H1 (cell line): Measurements from ENCODE around the gene RNF2. TPM values are rescaled to one million over a fixed set of nuclear protein-coding genes. Genes with fewer than 3 reads are reported as not detected.

ENCODE experiments used
- CTCF ChIA-PET: fragments of 300-600 bp; sonication (Branson Sonifier 250); formaldehyde crosslinking; loops from one replicate; lab custom pipeline; 2021; ENCODE audit not compliant: partially characterized antibody; lab: Charles Lee
- POLR2A ChIA-PET: fragments of 300-600 bp; sonication (Branson Sonifier 250); formaldehyde crosslinking; loops from one replicate; lab custom pipeline; 2021; ENCODE audit warnings: inconsistent platforms; ENCODE audit not compliant: partially characterized antibody; lab: Charles Lee
- DNase-seq, 2 experiments: peaks; one replicate each; pipeline versions ENCODE4 v3.0.0 to v3.0.0-alpha.2; 2010 to 2022; ENCODE audit warnings: low spot score in 2 of 2, low read depth in 1 of 2, mixed read lengths in 1 of 2
- FAIRE-seq: peaks from 2 replicates; lab custom pipeline; 2011; peaks lifted over from hg19 to GRCh38; lab: Jason Lieb, UNC
- H2AFZ ChIP-seq: 2 replicates; pipeline ENCODE4 v1.8.1; 2012; ENCODE audit warnings: low read length, inconsistent platforms
- H2AK5ac ChIP-seq: 2 replicates; pipeline ENCODE4 v1.6.1; 2013; ENCODE audit warnings: low read depth, low read length
- H2BK120ac ChIP-seq: replicated peaks from 2 replicates; pipeline ENCODE3; 2013; ENCODE audit warnings: low read depth, low read length, inconsistent platforms
- H2BK12ac ChIP-seq: 2 replicates; pipeline ENCODE4 v1.6.1; 2013; ENCODE audit warnings: low read depth, low read length
- H2BK15ac ChIP-seq: 2 replicates; pipeline ENCODE4 v1.6.1; 2013; ENCODE audit warnings: low read length
- H2BK20ac ChIP-seq: 2 replicates; pipeline ENCODE4 v1.6.1; 2013; ENCODE audit warnings: low read length
- H2BK5ac ChIP-seq: 2 replicates; pipeline ENCODE4 v1.6.1; 2013; ENCODE audit warnings: low read depth, low read length
- H3K14ac ChIP-seq: 2 replicates; pipeline ENCODE4 v1.6.1; 2013; ENCODE audit warnings: inconsistent platforms; ENCODE audit not compliant: insufficient read length
- H3K18ac ChIP-seq: 2 replicates; pipeline ENCODE4 v1.6.1; 2013; ENCODE audit warnings: low read length; ENCODE audit errors: extremely low read depth
- H3K23ac ChIP-seq: 2 replicates; pipeline ENCODE4 v1.6.1; 2013; ENCODE audit warnings: inconsistent platforms; ENCODE audit not compliant: insufficient read length
- H3K23me2 ChIP-seq: 2 replicates; pipeline ENCODE4 v1.6.1; 2013; ENCODE audit warnings: low read depth, low read length
- H3K27ac ChIP-seq: 2 replicates; pipeline ENCODE4 v1.6.1; 2011; ENCODE audit warnings: low read depth, low read length, inconsistent platforms
- H3K27me3 ChIP-seq, 4 experiments: replicated peaks in 1 of 4; 1 replicate in 1 of 4; 2 replicates in 3 of 4; pipeline versions ENCODE4 v1.6.1 to v1.8.1; 2011 to 2013; ENCODE audit warnings: low read length in 3 of 4, mild to moderate bottlenecking in 3 of 4, inconsistent platforms in 2 of 4, mixed read lengths in 2 of 4, moderate library complexity in 1 of 4; ENCODE audit not compliant: control insufficient read depth in 3 of 4, insufficient read depth in 3 of 4; ENCODE audit errors: extremely low read depth in 1 of 4
- H3K36me3 ChIP-seq, 4 experiments: 2 replicates each; pipeline versions ENCODE4 v1.6.1 to v1.8.1; 2011 to 2013; ENCODE audit warnings: mild to moderate bottlenecking in 4 of 4, low read length in 3 of 4, moderate library complexity in 2 of 4, control low read depth in 1 of 4, inconsistent platforms in 1 of 4; ENCODE audit not compliant: insufficient read depth in 4 of 4, control insufficient read depth in 2 of 4
- H3K4ac ChIP-seq: replicated peaks from 2 replicates; pipeline ENCODE3; 2013; ENCODE audit warnings: low read length, low read depth, mixed read lengths, inconsistent platforms; ENCODE audit not compliant: insufficient read length
- H3K4me1 ChIP-seq, 4 experiments: replicated peaks in 1 of 4; 1 replicate in 1 of 4; 2 replicates in 3 of 4; pipeline versions ENCODE4 v1.6.1 to v1.8.1; 2011 to 2013; ENCODE audit warnings: low read length in 3 of 4, inconsistent platforms in 2 of 4, mixed read lengths in 1 of 4; ENCODE audit not compliant: insufficient read depth in 4 of 4, control insufficient read depth in 3 of 4
- H3K4me2 ChIP-seq, 2 experiments: 2 replicates each; pipeline versions ENCODE4 v1.6.1 to v1.8.1; 2011 to 2013; ENCODE audit warnings: low read depth in 2 of 2, low read length in 2 of 2, control low read depth in 1 of 2, inconsistent platforms in 1 of 2, mild to moderate bottlenecking in 1 of 2; ENCODE audit not compliant: insufficient read depth in 1 of 2
- H3K4me3 ChIP-seq, 4 experiments: fragments of 200-600, 300-600 bp in 1 of 4; sonication (generic), shearing (Covaris generic), sonication (Bioruptor Twin) in 1 of 4; 2 replicates each; pipeline versions ENCODE4 v1.5.1 to v1.8.1; 2011 to 2016; ENCODE audit warnings: low read length in 4 of 4, low read depth in 3 of 4, control low read depth in 2 of 4, inconsistent platforms in 2 of 4, mild to moderate bottlenecking in 2 of 4, mixed read lengths in 1 of 4, moderate library complexity in 1 of 4; ENCODE audit not compliant: insufficient read depth in 2 of 4; ENCODE audit errors: extremely low read depth in 1 of 4
- H3K56ac ChIP-seq: replicated peaks from 2 replicates; pipeline ENCODE3; 2013; ENCODE audit warnings: low read depth, mild to moderate bottlenecking, mixed read lengths, low read length, inconsistent platforms; ENCODE audit not compliant: insufficient read length
- H3K79me1 ChIP-seq: 2 replicates; pipeline ENCODE4 v1.6.1; 2013; ENCODE audit warnings: low read depth, low read length, control low read depth
- H3K79me2 ChIP-seq, 2 experiments: 2 replicates each; pipeline versions ENCODE4 v1.6.1 to v1.8.1; 2012 to 2013; ENCODE audit warnings: low read length in 2 of 2, mild to moderate bottlenecking in 2 of 2, inconsistent platforms in 1 of 2; ENCODE audit not compliant: insufficient read depth in 2 of 2, control insufficient read depth in 1 of 2
- H3K9ac ChIP-seq, 4 experiments: replicated peaks in 1 of 4; 1 replicate in 1 of 4; 2 replicates in 3 of 4; pipeline versions ENCODE4 v1.6.1 to v1.8.1; 2011 to 2013; ENCODE audit warnings: low read depth in 3 of 4, low read length in 3 of 4, control low read depth in 2 of 4, mild to moderate bottlenecking in 2 of 4, moderate library complexity in 2 of 4, inconsistent platforms in 1 of 4; ENCODE audit errors: extremely low read depth in 1 of 4
- H3K9me3 ChIP-seq, 2 experiments: 2 replicates each; pipeline versions ENCODE4 v1.6.1 to v1.8.1; 2012 to 2013; ENCODE audit warnings: mild to moderate bottlenecking in 2 of 2, moderate library complexity in 2 of 2, control low read depth in 1 of 2, inconsistent platforms in 1 of 2, low read depth in 1 of 2, low read length in 1 of 2, mixed read lengths in 1 of 2; ENCODE audit not compliant: insufficient read depth in 2 of 2
- H4K20me1 ChIP-seq, 2 experiments: replicated peaks in 1 of 2; 2 replicates each; pipeline versions ENCODE3 to v1.8.1; 2011 to 2013; ENCODE audit warnings: inconsistent platforms in 2 of 2, low read length in 2 of 2, mild to moderate bottlenecking in 1 of 2; ENCODE audit not compliant: insufficient read depth in 2 of 2, control insufficient read depth in 1 of 2
- H4K5ac ChIP-seq: 2 replicates; pipeline ENCODE4 v1.6.1; 2013; ENCODE audit warnings: low read length, low read depth, mixed read lengths, inconsistent platforms; ENCODE audit not compliant: insufficient read length
- H4K8ac ChIP-seq: 2 replicates; pipeline ENCODE4 v1.8.0; 2013; ENCODE audit warnings: mild to moderate bottlenecking, moderate library complexity, low read length, inconsistent platforms; ENCODE audit not compliant: insufficient read depth; ENCODE audit errors: extremely low read depth
- H4K91ac ChIP-seq: replicated peaks from 2 replicates; pipeline ENCODE3; 2013; ENCODE audit warnings: low read length, mixed read lengths, inconsistent platforms; ENCODE audit not compliant: insufficient read length
- ATF2 ChIP-seq: IDR thresholded peaks from 2 replicates; pipeline ENCODE4 v1.6.1; 2012; ENCODE audit warnings: low read length, inconsistent platforms
- CBX8 ChIP-seq: fragments of 300-800, 300-1000 bp; sonication (generic); IDR thresholded peaks from 2 replicates; pipeline ENCODE4 v1.7.1; 2016; ENCODE audit warnings: low read depth, low read length, borderline replicate concordance
- CEBPB ChIP-seq: IDR thresholded peaks from 2 replicates; pipeline ENCODE4 v1.6.1; 2012; ENCODE audit warnings: low read depth, low read length
- CREB1 ChIP-seq: IDR thresholded peaks from 2 replicates; pipeline ENCODE4 v1.6.1; 2012; ENCODE audit warnings: inconsistent platforms
- CTBP2 ChIP-seq: IDR thresholded peaks from 2 replicates; pipeline ENCODE4 v1.7.0; 2011; ENCODE audit warnings: borderline replicate concordance, mild to moderate bottlenecking, moderate library complexity, mixed read lengths, low read length; ENCODE audit not compliant: insufficient read depth, insufficient read length
- E2F6 ChIP-seq: IDR thresholded peaks from 2 replicates; pipeline ENCODE4 v1.6.1; 2012; ENCODE audit warnings: inconsistent platforms
- KDM5A ChIP-seq: fragments of 200-600 bp; IDR thresholded peaks from 2 replicates; pipeline ENCODE4 v1.7.1; 2012; ENCODE audit warnings: mild to moderate bottlenecking, low read length, inconsistent platforms, mixed read lengths
- POLR2AphosphoS5 ChIP-seq: IDR thresholded peaks from 2 replicates; pipeline ENCODE4 v1.6.1; 2011; ENCODE audit warnings: low read depth, low read length
- RFX5 ChIP-seq: IDR thresholded peaks from 2 replicates; pipeline ENCODE4 v1.6.1; 2011; ENCODE audit warnings: low read depth, low read length, improper control_type of control experiment, borderline replicate concordance
- SAP30 ChIP-seq: fragments of 300-600 bp; sonication (generic); IDR thresholded peaks from 2 replicates; pipeline ENCODE4 v1.7.1; 2012; ENCODE audit warnings: low read length, moderate library complexity, mild to moderate bottlenecking, inconsistent platforms; ENCODE audit not compliant: insufficient read depth, insufficient replicate concordance
- SUZ12 ChIP-seq: fragments of 200-600 bp; sonication (generic); IDR thresholded peaks from 2 replicates; pipeline ENCODE4 v1.6.1; 2012; ENCODE audit warnings: mild to moderate bottlenecking, inconsistent platforms, low read length, moderate library complexity, mixed read lengths
- TAF1 ChIP-seq: IDR thresholded peaks from 2 replicates; pipeline ENCODE4 v1.6.1; 2011; ENCODE audit warnings: mild to moderate bottlenecking, low read depth, low read length
- TAF7 ChIP-seq: optimal IDR thresholded peaks from 2 replicates; pipeline ENCODE3; 2011; ENCODE audit warnings: low read depth, mild to moderate bottlenecking, inconsistent platforms, low read length, moderate library complexity, borderline replicate concordance
- polyA plus RNA-seq, 7 experiments: library from polyadenylated mRNA; depleted of rRNA in 3 of 7; stranded (reverse) in 5 of 7; unstranded in 2 of 7; fragments of >200 nt in 5 of 7; fragments of 200-250 nt in 2 of 7; gene quantifications; 1 replicate in 5 of 7; 2 replicates in 1 of 7; 4 replicates in 1 of 7; pipeline versions ENCODE4 v1.2.1 to v1.2.3, GENCODE V29; 2011 to 2013; ENCODE audit warnings: missing spikeins in 2 of 7, mixed read lengths in 2 of 7
- total RNA-seq: library from RNA; stranded (reverse); fragmentation: NEBNext Ultra II Directional; extraction: Animal tissue kit (Norgen Biotek cat#: 25700); gene quantifications from 2 replicates; pipeline ENCODE4 v1.2.1, GENCODE V29; 2021

The RNF2 gene
- total and polyA plus RNA-seq, 2 of the 8 experiments (the other 6 are each of a cell fraction or from before 2014, with no cell fraction given) = 28.9 to 58.9 TPM

DNA sequence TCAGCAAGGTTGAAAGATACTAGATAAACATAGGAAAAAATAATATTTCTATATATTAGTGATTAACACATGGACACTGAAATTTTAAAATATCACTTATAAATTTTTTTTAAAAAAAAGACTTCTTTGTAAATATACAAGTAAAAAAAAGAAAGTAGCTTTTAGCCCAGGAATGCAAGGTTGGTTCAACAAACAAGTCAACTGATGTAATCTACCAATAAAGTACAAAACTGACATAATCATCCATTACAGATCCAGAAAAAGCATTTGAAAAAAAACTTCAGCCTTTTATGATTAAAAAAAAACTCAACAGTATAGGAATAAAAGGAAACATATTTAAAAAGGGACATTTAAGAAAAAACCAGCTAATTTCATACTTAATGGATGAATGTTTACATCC is 63.0 kb downstream of the RNF2 start:
- Histone ChIP-seq H3K4me1 (no peaks in the 10 kb centered on the region), H3K79me2 (no peaks in the 10 kb centered on the region), H3K4ac (no peak overlapping the region), H3K23ac (no peak overlapping the region), H2BK5ac (no peak overlapping the region), H2AK5ac (no peak overlapping the region), H3K36me3 (peaks cover 0 to 3% (median 0%) of the 10 kb centered on the region in 4 experiments; a peak in 1 of 8 replicates), H3K27me3 (no peaks in the 10 kb centered on the region), H3K18ac (no peak overlapping the region), H2AFZ (no peak overlapping the region), H3K79me1 (no peaks in the 10 kb centered on the region), H4K20me1 (no peaks in the 10 kb centered on the region), H3K9me3 (no peaks in the 10 kb centered on the region), H3K56ac (no peak overlapping the region), H2BK20ac (no peak overlapping the region), H3K23me2 (no peaks in the 10 kb centered on the region), H3K27ac (no peak overlapping the region), H3K4me3 (no peak overlapping the region), H3K9ac (no peak overlapping the region), H4K5ac (no peak overlapping the region), H2BK120ac (no peak overlapping the region), H2BK12ac (no peak overlapping the region), H3K14ac (no peak overlapping the region), H3K4me2 (no peak overlapping the region), H4K91ac (no peak overlapping the region), H4K8ac (no peak overlapping the region), H2BK15ac (no peak overlapping the region)
- DNase-seq (no peak), FAIRE-seq (no peak)
- CTCF ChIA-PET = interaction anchor here (0.7 to 1.4 kb wide), 2 partner anchors 62 to 1041 kb away, joined by 3 to 5 read pairs; no protein-coding TSS in a partner anchor
- POLR2A ChIA-PET = interaction anchor here (1.2 to 1.8 kb wide), 2 partner anchors 22 to 63 kb away, joined by 3 to 5 read pairs; partner anchors contain the start of gene RNF2
- TF ChIP-seq SUZ12 (no peak), POLR2AphosphoS5 (no peak), KDM5A (no peak), TAF7 (no peak), CBX8 (no peak), SAP30 (no peak), CREB1 (no peak), RFX5 (no peak), CTBP2 (no peak), ATF2 (no peak), CEBPB (no peak), TAF1 (no peak), E2F6 (no peak)
